ENCODE results near the gene SFMBT1.

DNA sequence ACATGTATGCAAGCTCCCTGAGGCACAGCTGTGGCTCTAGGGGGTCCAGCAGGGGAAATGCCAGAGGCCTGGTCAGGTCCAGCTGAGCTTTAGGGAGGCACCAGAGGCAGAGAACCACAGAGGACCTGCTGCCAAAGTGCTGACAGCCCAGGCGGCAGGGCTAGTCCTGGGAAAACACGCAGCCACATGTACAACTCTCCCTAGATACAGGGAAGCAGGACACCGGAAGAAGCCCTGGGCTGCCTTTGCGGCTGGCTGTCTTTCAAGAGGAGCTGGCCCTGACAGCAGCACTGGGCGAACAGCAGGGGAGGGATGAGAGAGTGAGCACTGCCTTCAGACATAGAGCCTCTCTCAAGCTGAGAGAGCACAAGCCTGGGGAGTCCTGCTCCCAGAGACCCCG lies 43.6 kb upstream of the SFMBT1 start:
- TF ChIP-seq, protein P1, sequence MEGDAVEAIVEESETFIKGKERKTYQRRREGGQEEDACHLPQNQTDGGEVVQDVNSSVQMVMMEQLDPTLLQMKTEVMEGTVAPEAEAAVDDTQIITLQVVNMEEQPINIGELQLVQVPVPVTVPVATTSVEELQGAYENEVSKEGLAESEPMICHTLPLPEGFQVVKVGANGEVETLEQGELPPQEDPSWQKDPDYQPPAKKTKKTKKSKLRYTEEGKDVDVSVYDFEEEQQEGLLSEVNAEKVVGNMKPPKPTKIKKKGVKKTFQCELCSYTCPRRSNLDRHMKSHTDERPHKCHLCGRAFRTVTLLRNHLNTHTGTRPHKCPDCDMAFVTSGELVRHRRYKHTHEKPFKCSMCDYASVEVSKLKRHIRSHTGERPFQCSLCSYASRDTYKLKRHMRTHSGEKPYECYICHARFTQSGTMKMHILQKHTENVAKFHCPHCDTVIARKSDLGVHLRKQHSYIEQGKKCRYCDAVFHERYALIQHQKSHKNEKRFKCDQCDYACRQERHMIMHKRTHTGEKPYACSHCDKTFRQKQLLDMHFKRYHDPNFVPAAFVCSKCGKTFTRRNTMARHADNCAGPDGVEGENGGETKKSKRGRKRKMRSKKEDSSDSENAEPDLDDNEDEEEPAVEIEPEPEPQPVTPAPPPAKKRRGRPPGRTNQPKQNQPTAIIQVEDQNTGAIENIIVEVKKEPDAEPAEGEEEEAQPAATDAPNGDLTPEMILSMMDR (IDR thresholded peaks at IDR 0.05), result no peak
- TF ChIP-seq POLR2A (IDR thresholded peaks at IDR 0.05), result no peak
